NCI-H524 (cell line): Measurements from ENCODE around the gene ADAT1.
A peak's percentile ranks its signal among the peaks of the same experiment; 100 is the strongest.

Experiments
- DNase-seq, 2 experiments: peaks; one replicate each; lab custom pipeline; 2025; lab: John Stamatoyannopoulos, UW

The ADAT1 gene

GRCh38 chr16:75622761-75623605 is at the start of gene ADAT1:
Gene ADAT1, minus strand, starts transcription at chr16:75623281. Its CDS starts 2,482 bp downstream, at chr16:75620799.
- peak; percentile 95 to 98 for DNase-seq

- no peak for DNase-seq
Observed at GRCh38 chr16:75667503-75667902, 44.4 kb upstream of the ADAT1 start.

GRCh38 chr16:75660726-75661302 is 37.7 kb upstream of the ADAT1 start:
- no peak for DNase-seq

GRCh38 chr16:75660321-75660720 is 37.2 kb upstream of the ADAT1 start:
- no peak for DNase-seq

GRCh38 chr16:75658175-75658574 is 35.1 kb upstream of the ADAT1 start:
- DNase-seq = no peak

GRCh38 chr16:75653922-75654321 is 30.8 kb upstream of the ADAT1 start:
- DNase-seq = no peak

- DNase-seq = peak; percentile 57 to 79
Observed at GRCh38 chr16:75648265-75649076, 25.4 kb upstream of the ADAT1 start.

GRCh38 chr16:75647492-75648264 is 24.6 kb upstream of the ADAT1 start, which contains the start of the genes KARS1 and TERF2IP:
Gene KARS1, minus strand, starts transcription at chr16:75647665. Its CDS starts 26 bp downstream, at chr16:75647639.
Gene TERF2IP, plus strand, starts transcription at chr16:75647773. Its CDS starts 110 bp downstream, at chr16:75647883.
- peak; percentile 87 to 96 for DNase-seq

GRCh38 chr16:75647112-75647491 is 24.0 kb upstream of the ADAT1 start:
- DNase-seq = no peak

- DNase-seq = no peak
Observed at GRCh38 chr16:75644240-75645012, 21.3 kb upstream of the ADAT1 start.

GRCh38 chr16:75640598-75640997 is 17.5 kb upstream of the ADAT1 start:
- DNase-seq = no peak

- DNase-seq = no peak
Observed at GRCh38 chr16:75635036-75635435, 12.0 kb upstream of the ADAT1 start.

GRCh38 chr16:75632857-75633256 is 9.8 kb upstream of the ADAT1 start:
- DNase-seq = no peak

- no peak for DNase-seq
Observed at GRCh38 chr16:75630052-75630451, 7.0 kb upstream of the ADAT1 start.

GRCh38 chr16:75629132-75629531 is 6.1 kb upstream of the ADAT1 start:
- DNase-seq = no peak

- DNase-seq = no peak
Observed at GRCh38 chr16:75628351-75628750, 5.3 kb upstream of the ADAT1 start.

- no peak for DNase-seq
Observed at GRCh38 chr16:75627851-75628250, 4.8 kb upstream of the ADAT1 start.

GRCh38 chr16:75626806-75627205 is 3.7 kb upstream of the ADAT1 start:
- DNase-seq = no peak

GRCh38 chr16:75624921-75625334 is 1.8 kb upstream of the ADAT1 start:
- no peak for DNase-seq

- peak; percentile 32 to 61 for DNase-seq
Observed at GRCh38 chr16:75621170-75621477, 2.0 kb downstream of the ADAT1 start.
